Activated CD8-positive, alpha-beta T cell treated with anti-CD3 and anti-CD28 coated beads for 36 hours (primary cell): ENCODE data around the gene ELMOD1. TPM values are rescaled to one million over a fixed set of nuclear protein-coding genes. Genes with fewer than 3 reads are reported as not detected.

Experiments
- ATAC-seq: fragments of 200-7000 bp; cut with Tn5 transposase; one replicate; pipeline ENCODE4 v1.10.0; 2021; ENCODE audit warnings: mild to moderate bottlenecking, moderate library complexity
- CTCF ChIA-PET: fragments of 350-600 bp; sonication (Branson Sonifier 250); formaldehyde crosslinking; loops from one replicate; lab custom pipeline; 2021; ENCODE audit warnings: antibody characterized with exemption; lab: Charles Lee
- POLR2A ChIA-PET: fragments of 350-600 bp; sonication (Branson Sonifier 250); formaldehyde crosslinking; loops from one replicate; lab custom pipeline; 2021; ENCODE audit warnings: antibody characterized with exemption; lab: Charles Lee
- DNase-seq: peaks from one replicate; pipeline ENCODE4 v3.0.0-alpha.2; 2020
- H3K27ac Mint-ChIP-seq: one replicate; pipeline ENCODE4 v1.8.0; 2021; ENCODE audit warnings: mild to moderate bottlenecking, mixed read lengths
- H3K27me3 Mint-ChIP-seq: one replicate; pipeline ENCODE4 v1.8.0; 2021; ENCODE audit warnings: mixed read lengths
- H3K36me3 Mint-ChIP-seq: one replicate; pipeline ENCODE4 v1.8.0; 2021; ENCODE audit warnings: low read depth, mixed read lengths
- H3K4me1 Mint-ChIP-seq: one replicate; pipeline ENCODE4 v1.8.0; 2021; ENCODE audit warnings: low read depth, mixed read lengths
- H3K4me3 Mint-ChIP-seq: one replicate; pipeline ENCODE4 v1.8.0; 2021; ENCODE audit warnings: mild to moderate bottlenecking, moderate library complexity, mixed read lengths
- H3K9me3 Mint-ChIP-seq: one replicate; pipeline ENCODE4 v1.8.0; 2021; ENCODE audit warnings: mixed read lengths
- CTCF ChIP-seq: fragments of 200-600 bp; IDR thresholded peaks from one replicate; pipeline ENCODE4 v1.8.0; 2022; ENCODE audit warnings: antibody characterized with exemption, mild to moderate bottlenecking
- intact Hi-C: fragments of 100-400 bp; cut with micrococcal nuclease; formaldehyde crosslinking; loops from one replicate; pipeline ENCODE4 v1.10.0; 2022
- total RNA-seq, 2 experiments: library from RNA; stranded (reverse); gene quantifications; one replicate each; pipeline ENCODE4 v1.2.3, GENCODE V29; 2021

ELMOD1 gene
- total RNA-seq, 2 experiments from 2014 or later: not detected

- intact Hi-C loops: no loop called here
- Mint-ChIP-seq H3K36me3 (no peaks in the 10 kb centered on the region), H3K27ac (no peak overlapping the region), H3K9me3 (no peaks in the 10 kb centered on the region), H3K27me3 (peaks cover 15% of the 10 kb centered on the region), H3K4me3 (no peak overlapping the region), H3K4me1 (no peaks in the 10 kb centered on the region)
- ATAC-seq (no peak), DNase-seq (no peak)
- POLR2A ChIA-PET: no interaction called here
- CTCF ChIA-PET: interaction anchor here (1.4 kb wide), 1 partner anchor 130 kb away, joined by 3 read pairs; no protein-coding TSS in a partner anchor
- TF ChIP-seq CTCF: no peak
These were observed 111.2 kb downstream of the ELMOD1 start for GRCh38 chr11:107702109-107702660.

- DNase-seq: no peak
These were observed 111.8 kb downstream of the ELMOD1 start for GRCh38 chr11:107702723-107703122.

GRCh38 chr11:107704451-107704850 lies 113.5 kb downstream of the ELMOD1 start:
- Mint-ChIP-seq H3K27ac (no peak overlapping the region), H3K4me3 (no peak overlapping the region), H3K27me3 (peaks cover 23% of the 10 kb centered on the region), H3K9me3 (no peaks in the 10 kb centered on the region), H3K4me1 (no peaks in the 10 kb centered on the region), H3K36me3 (no peaks in the 10 kb centered on the region)
- ATAC-seq (no peak), DNase-seq (no peak)
- ChIA-PET POLR2A (no interaction called here), CTCF (no interaction called here)
- intact Hi-C loops: no loop called here
- no peak for TF ChIP-seq CTCF

More at GRCh38 chr11:107702723-107703122, 111.8 kb downstream of the ELMOD1 start:
- no peak for TF ChIP-seq CTCF
- Mint-ChIP-seq H3K4me1 (no peaks in the 10 kb centered on the region), H3K27ac (no peak overlapping the region), H3K4me3 (no peak overlapping the region), H3K27me3 (peaks cover 18% of the 10 kb centered on the region), H3K9me3 (no peaks in the 10 kb centered on the region), H3K36me3 (no peaks in the 10 kb centered on the region)
- ChIA-PET CTCF (no interaction called here), POLR2A (no interaction called here)
- intact Hi-C loops: no loop called here
- ATAC-seq: no peak

GRCh38 chr11:107705027-107705426 lies 114.1 kb downstream of the ELMOD1 start:
- Mint-ChIP-seq H3K9me3 (no peaks in the 10 kb centered on the region), H3K27me3 (peaks cover 25% of the 10 kb centered on the region), H3K36me3 (no peaks in the 10 kb centered on the region), H3K27ac (no peak overlapping the region), H3K4me3 (no peak overlapping the region), H3K4me1 (no peaks in the 10 kb centered on the region)
- ATAC-seq (no peak), DNase-seq (no peak)
- ChIA-PET POLR2A (no interaction called here), CTCF (no interaction called here)
- intact Hi-C loops: no loop called here
- TF ChIP-seq CTCF: no peak

DNA sequence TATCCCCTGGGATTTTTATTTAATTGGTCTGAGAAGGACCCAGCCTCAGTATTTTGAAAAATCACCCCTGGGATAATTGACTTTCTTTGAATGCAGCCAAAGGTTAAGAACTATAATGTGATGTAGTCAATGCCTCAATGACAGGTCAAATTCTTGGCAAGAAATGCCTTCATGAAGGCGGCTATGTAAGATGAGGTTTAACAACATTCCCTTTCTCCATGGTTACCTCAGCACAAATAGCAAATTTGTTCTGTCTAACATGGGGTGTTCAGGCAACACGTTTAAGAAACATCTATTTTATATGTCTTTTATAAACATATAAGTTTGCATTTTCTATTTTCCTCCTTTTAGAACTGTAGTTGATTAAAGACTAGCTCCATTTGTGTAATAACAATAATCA lies 115.6 kb downstream of the ELMOD1 start:
- Mint-ChIP-seq H3K4me1 (no peaks in the 10 kb centered on the region), H3K27me3 (peaks cover 23% of the 10 kb centered on the region), H3K36me3 (no peaks in the 10 kb centered on the region), H3K27ac (no peak overlapping the region), H3K4me3 (no peak overlapping the region), H3K9me3 (no peaks in the 10 kb centered on the region)
- DNase-seq: no peak
- ATAC-seq: no peak
- POLR2A ChIA-PET: interaction anchor here (1.0 kb wide), 1 partner anchor 120 kb away, joined by 3 read pairs; no protein-coding TSS in a partner anchor
- TF ChIP-seq CTCF: no peak
- CTCF ChIA-PET: interaction anchor here (1.4 kb wide), 1 partner anchor 35 kb away, joined by 3 read pairs; no protein-coding TSS in a partner anchor
- intact Hi-C loops: no loop called here
